Stimulated activated CD8-positive, alpha-beta memory T cell treated with anti-CD3 and anti-CD28 coated beads, Interleukin-4, amount 100 ng/mL, for 24 hours (primary cell): ENCODE results near the gene NELL1.

Experiments used
- DNase-seq: peaks from one replicate; pipeline ENCODE4 v3.0.0-alpha.2; 2020; ENCODE audit warnings: low read depth

NELL1 gene

GRCh38 chr11:21426931-21427330 is 757.5 kb downstream of the NELL1 start:
- no peak for DNase-seq

- DNase-seq = no peak
Measured at GRCh38 chr11:21427726-21428125, 758.3 kb downstream of the NELL1 start.

GRCh38 chr11:21428796-21429195 is 759.4 kb downstream of the NELL1 start:
- no peak for DNase-seq

- DNase-seq = no peak
Measured at GRCh38 chr11:21429401-21429800, 760.0 kb downstream of the NELL1 start.

GRCh38 chr11:21430537-21430936 is 761.2 kb downstream of the NELL1 start:
- DNase-seq = no peak

GRCh38 chr11:21446939-21447590 is 777.7 kb downstream of the NELL1 start:
- no peak for DNase-seq

GRCh38 chr11:21447871-21448270 is 778.5 kb downstream of the NELL1 start:
- no peak for DNase-seq

- no peak for DNase-seq
Measured at GRCh38 chr11:21456186-21456585, 786.8 kb downstream of the NELL1 start.

GRCh38 chr11:21460082-21460481 is 790.7 kb downstream of the NELL1 start:
- no peak for DNase-seq

- no peak for DNase-seq
Measured at GRCh38 chr11:21461701-21462100, 792.3 kb downstream of the NELL1 start.

GRCh38 chr11:21464601-21465193 is 795.3 kb downstream of the NELL1 start:
- DNase-seq = no peak

GRCh38 chr11:21465203-21465602 is 795.8 kb downstream of the NELL1 start:
- DNase-seq = no peak

GRCh38 chr11:21465920-21466319 is 796.5 kb downstream of the NELL1 start:
- no peak for DNase-seq

GRCh38 chr11:21470521-21470920 is 801.1 kb downstream of the NELL1 start:
- DNase-seq = no peak

GRCh38 chr11:21472261-21472660 is 802.9 kb downstream of the NELL1 start:
- no peak for DNase-seq

GRCh38 chr11:21474529-21474928 is 805.1 kb downstream of the NELL1 start:
- DNase-seq = no peak

- no peak for DNase-seq
Measured at GRCh38 chr11:21475276-21475675, 805.9 kb downstream of the NELL1 start.

GRCh38 chr11:21476588-21476987 is 807.2 kb downstream of the NELL1 start:
- no peak for DNase-seq

GRCh38 chr11:21480240-21480639 is 810.9 kb downstream of the NELL1 start:
- no peak for DNase-seq

- no peak for DNase-seq
Measured at GRCh38 chr11:21481255-21481654, 811.9 kb downstream of the NELL1 start.

GRCh38 chr11:21484039-21484438 is 814.7 kb downstream of the NELL1 start:
- no peak for DNase-seq

GRCh38 chr11:21485006-21485405 is 815.6 kb downstream of the NELL1 start:
- no peak for DNase-seq

GRCh38 chr11:21485426-21485825 is 816.0 kb downstream of the NELL1 start:
- DNase-seq = no peak
